ENCODE results near the gene SH2D5. TPM values are rescaled to one million over a fixed set of nuclear protein-coding genes. Genes with fewer than 3 reads are reported as not detected.

The SH2D5 gene
- total RNA-seq, 1 experiment from 2014 or later, result 8.7 TPM

GRCh38 chr1:20709868-20710267 is 22.6 kb downstream of the SH2D5 start:
- no peak overlapping the region for H2AK5ac ChIP-seq (ENCODE audit: insufficient read length, low read length)
- H3T11ph ChIP-seq (ENCODE audit: low read length), result no peak overlapping the region
- no peak overlapping the region for H4K8ac ChIP-seq (replicated peaks; ENCODE audit: insufficient read length, low read depth, low read length)
- H3K9ac ChIP-seq (ENCODE audit: extremely low read depth, insufficient read length, low read length), result no peak overlapping the region
- H3K4me2 ChIP-seq (ENCODE audit: insufficient read depth, insufficient read length, low read length), result no peak overlapping the region
- no CpG with 5 or more reads among the region's 3 CpGs for WGBS (ENCODE audit: extremely low coverage, insufficient read length, low lambda C conversion rate)
- Mint-ChIP-seq H3K27ac (no peak overlapping the region; a peak in 1 of 7 replicates), H3K9me3 (no peaks in the 10 kb centered on the region), H3K27me3 (ENCODE audit: low read depth) (no peaks in the 10 kb centered on the region), H3K4me3 (no peak overlapping the region), H3K4me1 (no peaks in the 10 kb centered on the region), H3K36me3 (ENCODE audit: insufficient read depth in 1 of 3, low read depth in 3 of 3) (peaks cover 5 to 24% (median 6%) of the 10 kb centered on the region in 3 experiments; a peak in 4 of 7 replicates)
- H3K79me2 ChIP-seq (ENCODE audit: insufficient read depth, low read length), result no peaks in the 10 kb centered on the region
- no peak overlapping the region for H3K18ac ChIP-seq (ENCODE audit: insufficient read length, low read depth, low read length)
- no peak overlapping the region for H2BK120ac ChIP-seq (ENCODE audit: low read depth, low read length, poor library complexity, severe bottlenecking)
- no peak for TF ChIP-seq CTCF (conservative IDR thresholded peaks at IDR 0.05)
- H3K27ac ChIP-seq (ENCODE audit: insufficient read length, low read depth, low read length), result no peak overlapping the region
- H3K79me1 ChIP-seq (ENCODE audit: insufficient read depth, low read depth, low read length, poor library complexity, severe bottlenecking), result no peaks in the 10 kb centered on the region
- no peak overlapping the region for H2AFZ ChIP-seq (ENCODE audit: low read length)
- no peak overlapping the region for H2BK5ac ChIP-seq (ENCODE audit: insufficient read length, low read length)
- DNase-seq, result no peak
- no peaks in the 10 kb centered on the region for H4K20me1 ChIP-seq (ENCODE audit: control insufficient read depth, insufficient read depth, insufficient read length)
- H3K23ac ChIP-seq (ENCODE audit: insufficient read length, low read depth, low read length), result no peak overlapping the region
- no peaks in the 10 kb centered on the region for H3K23me2 ChIP-seq (ENCODE audit: insufficient read length, low read depth, low read length, poor library complexity, severe bottlenecking)
- no peaks in the 10 kb centered on the region for H3K4me1 ChIP-seq (ENCODE audit: insufficient read depth, low read length)
- H3K27me3 ChIP-seq (ENCODE audit: insufficient read depth, low read length), result no peaks in the 10 kb centered on the region
- no peak overlapping the region for H3K56ac ChIP-seq (ENCODE audit: insufficient read length, low read depth, low read length)
- H3K14ac ChIP-seq (ENCODE audit: insufficient read depth, low read length), result no peak overlapping the region
- H3K4ac ChIP-seq (ENCODE audit: low read depth, low read length), result no peak overlapping the region
- no peak overlapping the region for H4K5ac ChIP-seq (ENCODE audit: insufficient read length, low read depth, low read length)
- no peak overlapping the region for H2BK20ac ChIP-seq (ENCODE audit: low read depth, low read length, poor library complexity, severe bottlenecking)
- no peak overlapping the region for H2BK15ac ChIP-seq (ENCODE audit: low read depth, low read length)
- no peak overlapping the region for H2BK12ac ChIP-seq (ENCODE audit: insufficient read length, low read depth, low read length)
- no peaks in the 10 kb centered on the region for H3K9me3 ChIP-seq (ENCODE audit: control insufficient read depth, low read depth, low read length)
- H4K91ac ChIP-seq (ENCODE audit: insufficient read length, low read depth, low read length), result no peak overlapping the region

All from H9 (cell line).